Activated CD8-positive, alpha-beta T cell treated with anti-CD3 and anti-CD28 coated beads for 36 hours (primary cell): Measurements from ENCODE around the gene CCNI. TPM values are rescaled to one million over a fixed set of nuclear protein-coding genes. Genes with fewer than 3 reads are reported as not detected.
"Not testable (repeated sequence)": the region's sequence is repeated elsewhere in the genome, so short reads cannot be mapped to it uniquely, and the experiment has no call there.

Source experiments
- ATAC-seq: fragments of 200-7000 bp; cut with Tn5 transposase; one replicate; pipeline ENCODE4 v1.10.0; 2021; ENCODE audit warnings: mild to moderate bottlenecking, moderate library complexity
- CTCF ChIA-PET: fragments of 350-600 bp; sonication (Branson Sonifier 250); formaldehyde crosslinking; loops from one replicate; lab custom pipeline; 2021; ENCODE audit warnings: antibody characterized with exemption; lab: Charles Lee
- POLR2A ChIA-PET: fragments of 350-600 bp; sonication (Branson Sonifier 250); formaldehyde crosslinking; loops from one replicate; lab custom pipeline; 2021; ENCODE audit warnings: antibody characterized with exemption; lab: Charles Lee
- DNase-seq: peaks from one replicate; pipeline ENCODE4 v3.0.0-alpha.2; 2020
- H3K27ac Mint-ChIP-seq: one replicate; pipeline ENCODE4 v1.8.0; 2021; ENCODE audit warnings: mild to moderate bottlenecking, mixed read lengths
- H3K27me3 Mint-ChIP-seq: one replicate; pipeline ENCODE4 v1.8.0; 2021; ENCODE audit warnings: mixed read lengths
- H3K36me3 Mint-ChIP-seq: one replicate; pipeline ENCODE4 v1.8.0; 2021; ENCODE audit warnings: low read depth, mixed read lengths
- H3K4me1 Mint-ChIP-seq: one replicate; pipeline ENCODE4 v1.8.0; 2021; ENCODE audit warnings: low read depth, mixed read lengths
- H3K4me3 Mint-ChIP-seq: one replicate; pipeline ENCODE4 v1.8.0; 2021; ENCODE audit warnings: mild to moderate bottlenecking, moderate library complexity, mixed read lengths
- H3K9me3 Mint-ChIP-seq: one replicate; pipeline ENCODE4 v1.8.0; 2021; ENCODE audit warnings: mixed read lengths
- intact Hi-C: fragments of 100-400 bp; cut with micrococcal nuclease; formaldehyde crosslinking; loops from one replicate; pipeline ENCODE4 v1.10.0; 2022
- total RNA-seq, 2 experiments: library from RNA; stranded (reverse); gene quantifications; one replicate each; pipeline ENCODE4 v1.2.3, GENCODE V29; 2021
- TF ChIP-seq, protein P1 (sequence below): fragments of 200-600 bp; IDR thresholded peaks from one replicate; pipeline ENCODE4 v1.8.0; 2022; ENCODE audit warnings: antibody characterized with exemption, mild to moderate bottlenecking

The CCNI gene
- total RNA-seq, 2 experiments from 2014 or later: 257 to 272 TPM

GRCh38 chr4:77040270-77040669, 35.5 kb downstream of the CCNI start:
- TF ChIP-seq, protein P1, sequence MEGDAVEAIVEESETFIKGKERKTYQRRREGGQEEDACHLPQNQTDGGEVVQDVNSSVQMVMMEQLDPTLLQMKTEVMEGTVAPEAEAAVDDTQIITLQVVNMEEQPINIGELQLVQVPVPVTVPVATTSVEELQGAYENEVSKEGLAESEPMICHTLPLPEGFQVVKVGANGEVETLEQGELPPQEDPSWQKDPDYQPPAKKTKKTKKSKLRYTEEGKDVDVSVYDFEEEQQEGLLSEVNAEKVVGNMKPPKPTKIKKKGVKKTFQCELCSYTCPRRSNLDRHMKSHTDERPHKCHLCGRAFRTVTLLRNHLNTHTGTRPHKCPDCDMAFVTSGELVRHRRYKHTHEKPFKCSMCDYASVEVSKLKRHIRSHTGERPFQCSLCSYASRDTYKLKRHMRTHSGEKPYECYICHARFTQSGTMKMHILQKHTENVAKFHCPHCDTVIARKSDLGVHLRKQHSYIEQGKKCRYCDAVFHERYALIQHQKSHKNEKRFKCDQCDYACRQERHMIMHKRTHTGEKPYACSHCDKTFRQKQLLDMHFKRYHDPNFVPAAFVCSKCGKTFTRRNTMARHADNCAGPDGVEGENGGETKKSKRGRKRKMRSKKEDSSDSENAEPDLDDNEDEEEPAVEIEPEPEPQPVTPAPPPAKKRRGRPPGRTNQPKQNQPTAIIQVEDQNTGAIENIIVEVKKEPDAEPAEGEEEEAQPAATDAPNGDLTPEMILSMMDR: no peak
- peaks cover 16% of the 10 kb centered on the region for H3K36me3 Mint-ChIP-seq
- no peak overlapping the region for H3K4me3 Mint-ChIP-seq
- no peak for DNase-seq
- no peaks in the 10 kb centered on the region for H3K27me3 Mint-ChIP-seq
- ATAC-seq: no peak
- CTCF ChIA-PET: interaction anchor here (1.0 to 2.1 kb wide), 4 partner anchors 9 to 163 kb away, joined by 3 to 8 read pairs (median 4); no protein-coding TSS in a partner anchor
- POLR2A ChIA-PET: interaction anchor here (0.7 kb wide), 1 partner anchor 100 kb away, joined by 3 read pairs; no protein-coding TSS in a partner anchor
- no peak overlapping the region for H3K27ac Mint-ChIP-seq
- H3K4me1 Mint-ChIP-seq: peaks cover 12% of the 10 kb centered on the region
- H3K9me3 Mint-ChIP-seq: no peaks in the 10 kb centered on the region
- intact Hi-C loops: loop anchor here (10.0 kb wide), 1 partner anchor 525 kb away; no protein-coding TSS in a partner anchor

DNA sequence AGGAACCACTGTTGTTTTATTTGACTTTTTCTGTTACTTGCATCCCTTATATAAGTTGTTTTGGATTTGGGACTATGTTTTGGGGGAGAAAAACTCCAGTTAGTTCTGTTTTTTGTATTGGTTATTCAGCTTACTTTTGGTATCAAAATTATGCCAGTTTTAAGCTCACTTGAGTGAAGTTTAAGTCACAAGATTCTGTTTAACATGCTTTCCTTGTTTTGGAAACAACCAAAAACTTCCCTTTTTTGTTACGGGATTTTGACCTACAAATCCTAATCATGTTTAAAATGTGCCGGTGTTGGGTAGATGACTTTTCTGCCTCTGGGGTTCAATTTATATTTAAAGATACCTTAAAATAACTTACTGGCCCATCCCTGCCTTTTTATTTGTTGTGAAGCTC, 36.0 kb downstream of the CCNI start:
- Mint-ChIP-seq H3K27ac (no peak overlapping the region), H3K36me3 (peaks cover 20% of the 10 kb centered on the region), H3K4me1 (peaks cover 8% of the 10 kb centered on the region), H3K27me3 (no peaks in the 10 kb centered on the region), H3K4me3 (no peak overlapping the region), H3K9me3 (no peaks in the 10 kb centered on the region)
- TF ChIP-seq, protein P1: no peak
- ChIA-PET POLR2A (interaction anchor here (0.7 kb wide), 1 partner anchor 101 kb away, joined by 3 read pairs; no protein-coding TSS in a partner anchor), CTCF (interaction anchor here (1.0 to 2.1 kb wide), 5 partner anchors 8 to 164 kb away, joined by 3 to 8 read pairs (median 3); no protein-coding TSS in a partner anchor)
- ATAC-seq (no peak), DNase-seq (no peak)
- intact Hi-C loops: loop anchor here (10.0 kb wide), 1 partner anchor 525 kb away; no protein-coding TSS in a partner anchor

GRCh38 chr4:77037736-77038135, 38.1 kb downstream of the CCNI start:
- no peak overlapping the region for H3K4me3 Mint-ChIP-seq
- H3K27ac Mint-ChIP-seq: no peak overlapping the region
- H3K27me3 Mint-ChIP-seq: no peaks in the 10 kb centered on the region
- DNase-seq: no peak
- TF ChIP-seq, protein P1: no peak
- no peaks in the 10 kb centered on the region for H3K9me3 Mint-ChIP-seq
- peaks cover 25% of the 10 kb centered on the region for H3K36me3 Mint-ChIP-seq
- ATAC-seq: no peak
- ChIA-PET POLR2A (no interaction called here), CTCF (interaction anchor here (1.0 to 2.1 kb wide), 3 partner anchors 14 to 166 kb away, joined by 3 to 5 read pairs (median 3); no protein-coding TSS in a partner anchor)
- intact Hi-C loops: no loop called here
- H3K4me1 Mint-ChIP-seq: no peaks in the 10 kb centered on the region

DNA sequence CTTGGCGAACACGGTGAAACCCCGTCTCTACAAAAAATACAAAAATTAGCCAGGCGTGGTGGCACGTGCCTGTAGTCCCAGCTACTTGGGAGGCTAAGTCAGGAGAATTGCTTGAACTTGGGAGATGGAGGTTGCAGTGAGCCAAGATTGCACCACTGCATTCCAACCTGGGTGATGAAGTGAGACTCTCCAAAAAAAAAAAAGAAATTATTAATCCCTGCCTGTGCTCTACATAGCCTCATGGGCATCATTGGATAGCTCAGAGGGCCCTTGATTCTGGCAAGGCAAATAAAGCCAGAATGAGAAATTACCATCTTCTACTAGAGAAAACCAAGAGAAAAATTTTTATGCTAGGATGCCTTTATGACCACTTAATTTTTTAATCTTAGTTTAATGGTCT, 38.6 kb downstream of the CCNI start:
- CTCF ChIA-PET: interaction anchor here (1.7 to 7.0 kb wide), 3 partner anchors 8 to 25 kb away, joined by 3 to 71 read pairs (median 5); no protein-coding TSS in a partner anchor
- DNase-seq, H3K27ac Mint-ChIP-seq, H3K27me3 Mint-ChIP-seq, H3K4me3 Mint-ChIP-seq, H3K4me1 Mint-ChIP-seq, H3K9me3 Mint-ChIP-seq, intact Hi-C loops, ATAC-seq: not testable (repeated sequence)
- peaks cover 29% of the 10 kb centered on the region for H3K36me3 Mint-ChIP-seq
- POLR2A ChIA-PET: interaction anchor here (1.0 kb wide), 1 partner anchor 41 kb away, joined by 3 read pairs; no protein-coding TSS in a partner anchor

GRCh38 chr4:77036206-77036605, 39.6 kb downstream of the CCNI start:
- TF ChIP-seq, protein P1: no peak
- ATAC-seq: no peak
- DNase-seq: no peak
- Mint-ChIP-seq H3K27ac (no peak overlapping the region), H3K27me3 (no peaks in the 10 kb centered on the region), H3K36me3 (peaks cover 38% of the 10 kb centered on the region), H3K9me3 (no peaks in the 10 kb centered on the region), H3K4me1 (peaks cover 13% of the 10 kb centered on the region), H3K4me3 (no peak overlapping the region)
- ChIA-PET POLR2A (interaction anchor here (1.0 kb wide), 2 partner anchors 10 to 40 kb away, joined by 3 read pairs; no protein-coding TSS in a partner anchor), CTCF (interaction anchor here (1.5 to 7.0 kb wide), 2 partner anchors 9 to 167 kb away, joined by 3 to 71 read pairs; no protein-coding TSS in a partner anchor)
- intact Hi-C loops: no loop called here
